GM18861 (cell line): ENCODE measurements around the gene HOXC5.
"Not testable (repeated sequence)": the region's sequence is repeated elsewhere in the genome, so short reads cannot be mapped to it uniquely, and the experiment has no call there.

ENCODE experiments used
- ATAC-seq: cut with Tn5 transposase; IDR thresholded peaks from one replicate; pipeline ENCODE4 v1.9.1; 2021; ENCODE audit not compliant: unreplicated experiment

Gene HOXC5

DNA sequence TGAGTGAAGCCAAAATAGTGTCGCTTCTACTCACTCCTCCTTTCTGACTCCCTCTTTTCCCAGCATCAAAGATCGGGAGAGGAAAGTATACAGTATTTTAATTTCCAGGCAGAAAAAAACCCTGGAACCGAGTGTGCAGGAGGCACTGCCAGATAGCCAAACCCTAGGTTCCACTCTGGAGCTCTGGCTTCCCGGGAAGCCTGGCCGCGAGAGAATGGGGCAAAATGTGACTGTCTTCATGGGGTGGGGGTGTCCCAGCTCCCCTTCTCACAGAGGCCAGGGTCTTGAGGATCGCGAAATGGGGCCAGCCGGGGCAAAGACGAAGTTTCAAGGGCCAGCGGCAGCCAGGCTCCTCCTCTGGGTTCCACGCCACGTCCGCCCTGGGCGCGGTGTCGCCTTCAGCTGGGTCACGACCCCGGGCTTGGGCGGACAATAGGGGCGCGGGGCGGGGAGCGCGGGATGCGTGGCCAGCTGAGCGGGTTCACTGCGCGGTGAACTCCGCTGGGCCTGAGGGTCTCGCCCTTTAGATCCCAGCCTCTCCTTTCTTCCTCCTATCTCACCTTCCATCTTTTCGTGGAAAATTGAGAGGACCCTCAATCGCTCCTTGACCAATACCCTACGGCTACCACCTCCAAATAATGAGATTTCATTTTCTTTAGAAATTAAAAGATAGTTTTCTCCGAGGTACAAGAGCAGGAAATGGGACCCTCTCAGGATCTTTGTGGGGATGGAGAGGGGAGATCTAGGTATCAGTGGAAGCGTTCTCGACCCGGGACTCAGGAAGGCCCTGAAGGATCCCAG is 27.5 kb downstream of the HOXC5 start:
- no peak for ATAC-seq

DNA sequence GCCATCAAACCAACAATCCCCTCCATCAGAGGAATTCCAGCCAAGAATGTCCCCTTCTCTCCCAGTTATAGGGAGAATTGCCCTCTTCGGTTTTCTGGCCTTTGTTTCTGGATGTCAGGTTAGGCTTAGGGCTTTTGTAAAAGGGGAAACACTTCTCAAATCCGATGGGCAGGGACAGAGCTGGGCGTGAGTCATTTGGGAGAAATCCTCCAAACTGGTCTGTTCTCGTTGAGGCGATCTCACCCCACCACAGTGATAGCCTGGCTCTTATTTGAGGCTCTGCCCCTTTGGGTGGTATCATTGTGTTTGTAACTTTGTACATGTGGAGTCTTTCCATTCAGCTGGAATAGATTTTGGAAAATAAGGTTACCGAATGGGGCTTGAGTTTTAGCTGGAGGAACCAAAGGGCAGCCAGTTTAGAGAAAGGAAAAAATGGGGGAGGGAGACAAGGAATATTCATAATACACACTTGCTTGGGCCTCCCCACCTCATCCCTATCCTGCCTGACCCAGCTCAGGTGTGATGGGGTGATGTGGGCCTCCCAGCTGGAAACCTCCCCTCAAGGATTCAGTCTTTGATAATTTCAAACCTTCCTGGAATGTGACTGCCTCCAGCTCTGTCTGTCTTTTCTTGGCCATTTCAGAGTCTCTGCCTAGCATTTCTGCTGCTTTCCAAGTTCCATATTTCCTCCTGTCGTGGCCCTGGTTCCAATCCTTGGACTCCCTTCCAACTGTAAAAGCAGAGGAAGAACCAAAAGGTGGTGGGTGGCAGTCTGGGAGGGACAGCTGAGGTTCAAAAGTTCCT is 28.3 kb downstream of the HOXC5 start:
- ATAC-seq = no peak

DNA sequence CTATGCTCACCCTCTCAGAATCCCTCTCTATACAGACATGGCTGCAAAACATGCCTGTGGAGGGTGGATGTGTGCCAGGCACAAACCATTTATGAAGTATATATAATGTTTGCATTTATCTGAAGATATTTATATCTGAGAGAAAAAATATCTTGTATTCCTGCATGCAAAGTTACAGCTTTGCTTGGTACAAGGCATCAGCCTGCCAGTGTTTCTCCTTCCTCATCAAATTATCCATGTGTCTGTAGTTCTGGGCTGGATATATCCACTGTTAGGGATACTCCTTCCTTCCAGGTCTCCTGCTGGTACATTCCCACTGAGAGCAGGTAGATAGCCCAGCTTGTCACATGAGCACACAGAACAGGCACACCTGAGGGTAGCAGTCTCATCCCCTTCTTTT is 32.8 kb downstream of the HOXC5 start:
- ATAC-seq = no peak

DNA sequence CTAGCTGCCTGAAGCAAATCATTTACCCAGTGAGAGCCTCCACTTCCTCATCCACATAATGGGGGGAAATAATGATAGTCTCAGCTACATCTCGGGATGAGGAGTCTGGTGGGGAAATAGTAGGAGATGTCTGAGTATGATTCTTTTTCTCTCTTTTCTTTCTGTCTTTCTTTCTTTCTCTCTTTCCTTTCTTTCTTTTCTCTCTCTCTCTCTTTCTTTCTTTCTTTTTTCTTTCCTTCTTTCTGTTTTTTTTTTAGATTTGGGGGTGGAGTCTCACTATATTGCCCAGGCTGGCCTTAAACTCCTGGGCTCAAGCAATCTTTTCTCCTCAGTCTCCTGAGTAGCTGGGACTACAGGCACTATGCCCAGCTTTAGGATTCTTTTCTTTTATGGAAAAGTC is 33.6 kb downstream of the HOXC5 start:
- ATAC-seq = no peak

DNA sequence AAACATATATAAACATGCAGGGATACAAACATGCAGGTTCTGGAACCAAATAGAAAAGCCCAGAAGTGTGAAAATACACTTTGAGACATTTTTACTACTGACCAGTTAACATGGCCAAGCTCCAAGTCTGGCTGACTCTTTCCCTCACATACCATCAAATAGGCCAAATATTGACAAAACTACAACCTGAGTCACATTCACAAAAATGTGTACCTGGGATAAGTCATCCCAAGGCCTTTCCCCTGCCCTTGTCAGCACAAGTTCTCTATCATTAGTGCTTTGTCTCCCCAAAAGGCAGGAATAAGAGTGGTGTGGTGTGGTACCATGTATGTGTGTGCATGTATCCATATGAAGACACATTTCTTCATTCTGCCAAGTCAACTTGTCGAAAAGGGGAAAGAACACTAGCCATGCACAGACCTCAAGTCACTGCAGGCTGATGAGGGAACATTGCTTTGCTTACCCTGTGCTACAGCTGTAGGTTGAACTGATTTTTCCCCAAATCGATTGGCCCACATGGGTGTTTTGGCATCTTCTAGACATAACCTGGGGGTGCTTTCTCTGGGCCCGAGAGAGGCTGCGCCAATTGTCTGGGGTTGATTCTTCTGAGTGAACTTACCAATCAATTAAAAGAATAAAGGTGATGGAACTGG is 35.7 kb downstream of the HOXC5 start:
- no peak for ATAC-seq

DNA sequence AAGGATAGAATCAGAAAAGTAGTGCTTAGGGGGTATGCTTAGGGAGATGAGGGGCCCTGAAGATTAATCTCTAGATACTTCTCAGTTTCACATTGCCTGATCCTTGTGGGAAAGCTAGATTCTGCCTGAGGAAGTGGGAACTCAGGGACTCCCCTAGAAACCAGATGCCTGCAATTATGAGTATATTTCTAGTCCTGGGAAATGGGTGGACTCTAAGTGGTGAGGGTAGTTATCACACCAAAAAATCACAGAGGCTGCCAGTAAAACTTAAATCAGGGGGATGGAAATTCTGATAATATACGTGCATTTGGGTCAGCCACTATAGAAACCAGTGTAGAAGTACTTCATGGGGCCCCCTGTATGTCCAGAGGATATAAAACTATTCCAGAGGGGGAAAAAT is 39.1 kb downstream of the HOXC5 start:
- no peak for ATAC-seq

DNA sequence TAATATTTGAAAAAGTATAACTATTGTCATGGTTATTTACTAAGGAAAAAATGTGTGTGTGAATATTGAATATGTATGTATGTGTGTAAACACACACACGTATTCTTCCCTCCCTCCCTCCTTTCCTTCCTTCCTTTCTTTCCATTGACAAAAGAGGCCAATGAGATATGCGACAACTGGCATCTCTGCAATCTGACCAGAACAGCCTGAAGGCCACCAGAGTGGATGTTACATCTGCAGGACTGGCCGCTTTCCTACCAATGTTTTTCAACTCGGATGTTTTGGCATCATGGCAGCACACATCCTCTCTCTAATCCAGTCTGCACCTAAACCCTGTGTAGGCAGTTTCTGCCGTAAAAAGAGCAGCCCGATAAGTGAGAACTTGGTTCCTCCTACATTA is 41.5 kb downstream of the HOXC5 start:
- no peak for ATAC-seq

DNA sequence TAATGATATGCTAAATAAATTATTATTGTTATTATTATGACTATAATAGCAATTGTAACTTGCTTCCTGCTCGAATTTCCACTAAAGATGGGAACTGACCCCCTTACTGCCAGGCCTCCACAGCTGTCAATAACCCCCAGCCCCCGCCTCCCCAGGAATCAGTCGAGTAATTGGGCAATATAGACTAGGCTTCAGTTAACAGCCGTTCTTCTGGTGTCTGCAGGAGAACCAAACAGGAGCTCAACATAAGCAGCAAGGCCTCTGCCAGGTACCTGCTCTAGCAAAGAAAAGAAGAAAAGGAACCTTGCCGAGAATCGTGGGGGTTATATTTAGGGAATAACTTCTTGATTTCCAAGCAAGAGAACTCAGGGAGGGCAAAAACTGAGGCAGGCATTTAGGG is 42.6 kb downstream of the HOXC5 start:
- ATAC-seq = no peak

DNA sequence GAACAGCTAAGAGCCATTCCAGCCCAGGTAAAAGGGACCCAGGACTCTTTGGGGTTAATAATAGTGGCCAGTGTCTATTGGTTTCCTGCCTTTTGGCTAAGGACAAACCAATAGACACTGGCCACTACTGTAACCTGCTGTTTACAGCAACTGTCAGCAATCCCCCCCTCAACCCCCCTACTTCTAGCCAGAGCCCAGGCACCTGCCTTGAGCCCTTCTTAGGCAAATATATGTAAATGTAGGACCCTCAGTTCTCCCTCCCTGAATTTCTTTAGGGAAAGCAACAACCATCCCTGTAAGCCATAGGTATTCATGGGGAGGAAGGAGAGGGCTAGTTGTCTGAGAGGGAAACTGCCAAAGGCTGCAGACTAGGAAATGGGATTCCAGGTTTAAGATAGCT is 43.1 kb downstream of the HOXC5 start:
- ATAC-seq = no peak

DNA sequence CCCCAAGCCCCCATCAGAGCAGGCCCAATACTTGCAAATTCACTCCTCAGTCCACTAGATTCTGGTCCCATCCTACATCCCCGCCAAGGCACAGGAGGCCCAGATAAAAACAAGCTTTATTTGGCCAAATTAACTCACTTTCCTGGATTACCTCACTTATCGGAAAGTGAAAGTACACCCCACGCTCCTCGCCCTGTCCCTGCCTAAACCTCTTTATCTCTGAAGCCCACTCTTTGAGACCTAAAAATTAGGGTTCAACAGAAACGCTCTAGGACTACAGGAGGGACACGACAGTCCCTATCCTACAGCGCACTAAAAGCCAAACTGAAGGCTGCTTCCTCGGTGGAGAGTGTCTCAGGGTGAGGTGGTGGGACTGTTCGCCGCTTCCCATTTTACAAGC is 45.0 kb downstream of the HOXC5 start:
- not testable (repeated sequence) for ATAC-seq

DNA sequence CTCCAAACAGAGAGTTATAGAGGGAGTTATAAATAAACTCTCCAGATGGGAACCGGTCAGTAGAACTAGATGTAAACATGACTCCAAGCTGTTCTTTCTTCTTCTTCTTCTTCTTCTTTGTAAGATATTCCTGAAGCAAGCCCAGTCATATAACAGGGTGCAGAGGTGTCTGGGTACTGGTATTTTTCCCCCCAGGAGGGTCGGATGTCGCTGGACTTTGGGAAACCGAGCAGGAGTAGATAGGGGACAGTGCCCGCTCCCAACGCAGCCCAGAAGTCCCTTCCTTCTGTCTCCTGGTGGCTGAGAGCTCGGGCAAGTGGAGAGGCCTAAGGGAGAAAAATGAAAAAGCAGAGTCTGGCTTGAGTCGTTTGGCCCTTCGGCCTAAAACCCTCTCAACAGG is 46.3 kb downstream of the HOXC5 start:
- ATAC-seq = not testable (repeated sequence)

DNA sequence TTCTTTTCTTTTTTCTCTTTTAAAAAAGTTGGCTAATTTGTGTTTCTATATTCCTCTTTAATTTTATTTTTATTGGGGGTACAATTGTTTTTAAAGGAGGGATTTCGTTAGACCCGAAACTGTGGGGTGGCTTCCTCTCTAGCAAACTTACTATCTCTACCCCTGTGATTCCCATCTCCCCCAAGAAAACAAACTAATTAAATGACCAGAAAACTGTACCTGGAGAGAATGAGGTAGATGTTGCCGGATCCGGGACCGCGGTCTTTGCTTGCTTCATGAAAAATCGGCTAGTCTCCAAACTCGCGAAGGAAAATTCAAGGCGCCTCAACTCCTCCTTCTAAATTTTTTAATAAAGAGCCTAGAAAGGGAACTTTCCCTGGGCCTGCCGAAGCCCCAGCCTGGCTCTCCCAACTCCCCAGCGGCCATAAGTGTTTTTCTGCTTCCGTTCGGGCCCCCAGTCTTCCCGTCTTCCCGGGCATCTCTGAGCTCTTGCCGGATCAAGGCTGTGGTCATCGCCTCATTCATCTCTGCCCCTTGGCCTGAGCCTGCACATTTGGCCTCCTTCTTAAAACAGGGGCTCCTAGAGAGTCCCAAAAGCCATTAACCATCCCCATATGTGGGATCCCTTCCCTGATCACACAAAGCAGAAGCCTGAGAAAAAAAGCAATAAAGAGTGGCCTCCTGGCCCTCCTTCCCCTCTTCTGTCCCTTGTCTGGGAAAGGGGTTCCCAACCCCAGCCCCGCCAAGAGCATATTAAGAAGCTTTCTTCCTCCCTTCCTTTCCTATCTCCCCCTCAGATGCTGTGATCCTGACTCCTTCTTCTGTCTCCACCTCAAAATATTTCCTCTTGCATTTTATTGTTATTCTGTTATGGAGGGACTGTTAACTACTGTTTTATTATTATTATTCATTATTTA is 47.4 kb downstream of the HOXC5 start:
- not testable (repeated sequence) for ATAC-seq

DNA sequence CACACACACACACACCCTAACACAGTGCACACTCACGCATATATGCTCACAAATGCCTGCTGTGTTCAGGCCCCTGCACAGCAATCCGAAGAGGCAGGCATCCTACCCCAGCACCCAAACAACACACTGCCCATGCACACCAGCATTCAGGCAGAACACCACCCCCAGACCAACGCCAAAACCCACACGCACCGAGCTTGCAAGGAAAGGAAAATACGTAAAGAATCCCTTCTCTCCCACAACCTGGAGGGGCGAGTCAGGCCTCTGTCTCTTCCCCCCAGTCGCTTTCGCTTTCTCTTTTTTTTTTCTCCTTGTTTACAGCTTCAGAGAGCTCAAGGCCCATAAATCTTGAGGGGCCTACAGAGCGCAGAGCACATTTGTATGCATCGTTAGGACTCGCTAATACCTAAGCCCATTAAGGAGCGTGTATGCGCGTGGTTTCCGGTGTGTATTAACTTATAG is 48.2 kb downstream of the HOXC5 start:
- ATAC-seq = not testable (repeated sequence)

DNA sequence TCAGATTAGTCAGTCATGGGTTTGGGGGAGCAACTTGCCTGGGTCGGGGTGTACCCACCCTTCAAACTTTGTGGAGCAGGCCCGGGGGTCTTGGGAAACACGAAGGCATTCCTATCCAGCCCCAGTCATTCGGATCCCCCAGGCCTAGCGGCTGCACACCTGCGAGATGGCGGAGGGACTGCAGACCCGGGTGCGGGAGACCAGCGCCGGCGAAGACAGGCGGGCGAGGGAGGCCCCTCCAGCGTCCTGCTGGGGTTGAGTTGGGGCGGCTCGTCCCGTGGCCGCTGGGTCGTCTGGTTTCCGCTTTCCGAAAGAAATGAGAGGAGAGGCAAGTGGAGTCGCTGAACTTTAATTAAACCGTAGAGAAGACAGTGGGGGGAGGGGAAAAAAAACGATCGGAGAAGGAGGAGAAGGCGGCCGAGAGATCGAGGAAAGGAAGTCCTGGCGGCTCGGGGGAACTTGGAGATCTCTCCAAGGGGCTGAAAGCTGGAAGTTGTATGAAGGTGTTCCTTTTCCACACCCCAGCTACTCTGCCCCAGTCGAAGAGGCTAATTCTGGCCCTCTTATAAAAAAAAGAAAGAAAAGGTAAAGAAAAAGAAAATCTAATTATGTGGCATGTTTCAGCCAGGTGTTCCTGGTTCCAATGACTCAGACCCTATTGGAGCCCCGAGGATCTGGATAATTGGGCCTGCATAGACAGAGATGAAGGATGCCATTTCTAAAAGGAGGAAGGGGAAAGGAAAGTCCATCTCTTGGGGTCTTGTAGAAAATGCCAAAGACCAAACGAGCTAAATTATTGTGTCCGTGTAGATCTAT is 48.9 kb downstream of the HOXC5 start:
- not testable (repeated sequence) for ATAC-seq

DNA sequence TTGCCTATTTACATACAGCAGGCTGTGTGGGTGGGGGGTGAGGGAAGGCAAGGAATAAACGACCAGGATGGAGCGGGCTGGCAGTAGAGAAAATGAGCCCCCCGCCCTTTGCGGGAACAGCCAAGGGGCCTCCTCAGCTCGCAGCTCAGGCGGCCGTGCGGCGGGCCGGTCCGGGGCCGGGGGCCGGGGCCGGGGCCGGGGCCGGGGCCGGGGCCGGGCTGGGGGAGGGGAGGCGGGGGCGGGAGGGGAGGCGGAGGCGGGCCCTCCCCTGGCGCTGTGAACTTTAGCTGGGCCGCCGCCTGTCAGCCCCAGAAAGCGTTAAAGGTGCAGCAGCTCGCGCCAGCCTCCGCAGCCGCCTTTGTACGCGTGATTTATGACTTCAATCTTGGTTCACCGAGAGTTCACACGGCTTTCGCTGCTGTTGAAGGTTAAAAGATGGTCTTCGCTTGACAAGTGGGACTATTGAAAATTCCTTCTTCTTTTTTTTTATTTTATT is 49.6 kb downstream of the HOXC5 start:
- no peak for ATAC-seq
